Measurements from ENCODE around the gene SEPTIN3. TPM values are rescaled to one million over a fixed set of nuclear protein-coding genes. Genes with fewer than 3 reads are reported as not detected.

Gene SEPTIN3
- polyA plus RNA-seq, 1 donor from 2014 or later: 167 TPM

DNA sequence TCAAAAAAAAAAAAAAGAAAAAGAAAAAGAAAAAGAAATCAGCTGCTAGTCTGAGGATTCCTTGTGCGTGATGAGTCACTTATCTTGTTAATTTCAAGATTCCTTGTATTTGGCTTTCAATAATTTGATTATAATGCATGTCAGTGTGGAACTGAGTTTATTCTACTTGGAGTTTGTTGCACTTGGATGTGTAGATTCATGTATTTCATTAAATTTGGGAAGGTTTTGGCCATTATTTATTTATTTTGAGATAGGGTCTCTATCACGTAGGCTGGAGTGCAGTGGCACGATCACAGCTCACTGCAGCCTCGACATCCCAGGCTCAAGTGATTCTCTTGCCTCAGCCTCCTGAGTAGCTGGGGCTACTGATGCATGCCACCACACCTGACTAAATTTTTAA lies 44.1 kb downstream of the SEPTIN3 start:
- no peak overlapping the region for H3K9ac ChIP-seq (ENCODE audit: low read length)
- H4K20me1 ChIP-seq (ENCODE audit: insufficient read depth): no peaks in the 10 kb centered on the region
- H3F3A ChIP-seq (ENCODE audit: insufficient read depth, low read length, poor library complexity, severe bottlenecking): no peaks in the 10 kb centered on the region
- H3K27ac ChIP-seq (ENCODE audit: low read length): no peak overlapping the region
- H3K9me2 ChIP-seq (ENCODE audit: insufficient read depth, low read length): no peaks in the 10 kb centered on the region
- peaks cover 8% of the 10 kb centered on the region for H3K9me3 ChIP-seq (ENCODE audit: low read length)
- H2AFZ ChIP-seq (ENCODE audit: low read depth, low read length): no peak overlapping the region
- no peak overlapping the region for H3K4me2 ChIP-seq (ENCODE audit: low read length)
- H3K4me3 ChIP-seq (ENCODE audit: low read length): no peak overlapping the region
- no peaks in the 10 kb centered on the region for H3K36me3 ChIP-seq (ENCODE audit: insufficient read depth, low read length)
- no peaks in the 10 kb centered on the region for H3K79me2 ChIP-seq (replicated peaks; ENCODE audit: insufficient read depth, low read length)
- TF ChIP-seq MXI1 (conservative IDR thresholded peaks at IDR 0.05; ENCODE audit: poor library complexity, severe bottlenecking) (no peak), RAD21 (conservative IDR thresholded peaks at IDR 0.05) (no peak), CTCF (IDR thresholded peaks at IDR 0.05; ENCODE audit: poor library complexity, severe bottlenecking) (no peak), EZH2 (IDR thresholded peaks at IDR 0.05; ENCODE audit: borderline replicate concordance, insufficient read depth, low read length, poor library complexity, severe bottlenecking) (no peak), POLR2AphosphoS5 (IDR thresholded peaks at IDR 0.05) (no peak), TAF1 (IDR thresholded peaks at IDR 0.05; ENCODE audit: low read depth) (no peak)
- TF ChIP-seq, protein P1, sequence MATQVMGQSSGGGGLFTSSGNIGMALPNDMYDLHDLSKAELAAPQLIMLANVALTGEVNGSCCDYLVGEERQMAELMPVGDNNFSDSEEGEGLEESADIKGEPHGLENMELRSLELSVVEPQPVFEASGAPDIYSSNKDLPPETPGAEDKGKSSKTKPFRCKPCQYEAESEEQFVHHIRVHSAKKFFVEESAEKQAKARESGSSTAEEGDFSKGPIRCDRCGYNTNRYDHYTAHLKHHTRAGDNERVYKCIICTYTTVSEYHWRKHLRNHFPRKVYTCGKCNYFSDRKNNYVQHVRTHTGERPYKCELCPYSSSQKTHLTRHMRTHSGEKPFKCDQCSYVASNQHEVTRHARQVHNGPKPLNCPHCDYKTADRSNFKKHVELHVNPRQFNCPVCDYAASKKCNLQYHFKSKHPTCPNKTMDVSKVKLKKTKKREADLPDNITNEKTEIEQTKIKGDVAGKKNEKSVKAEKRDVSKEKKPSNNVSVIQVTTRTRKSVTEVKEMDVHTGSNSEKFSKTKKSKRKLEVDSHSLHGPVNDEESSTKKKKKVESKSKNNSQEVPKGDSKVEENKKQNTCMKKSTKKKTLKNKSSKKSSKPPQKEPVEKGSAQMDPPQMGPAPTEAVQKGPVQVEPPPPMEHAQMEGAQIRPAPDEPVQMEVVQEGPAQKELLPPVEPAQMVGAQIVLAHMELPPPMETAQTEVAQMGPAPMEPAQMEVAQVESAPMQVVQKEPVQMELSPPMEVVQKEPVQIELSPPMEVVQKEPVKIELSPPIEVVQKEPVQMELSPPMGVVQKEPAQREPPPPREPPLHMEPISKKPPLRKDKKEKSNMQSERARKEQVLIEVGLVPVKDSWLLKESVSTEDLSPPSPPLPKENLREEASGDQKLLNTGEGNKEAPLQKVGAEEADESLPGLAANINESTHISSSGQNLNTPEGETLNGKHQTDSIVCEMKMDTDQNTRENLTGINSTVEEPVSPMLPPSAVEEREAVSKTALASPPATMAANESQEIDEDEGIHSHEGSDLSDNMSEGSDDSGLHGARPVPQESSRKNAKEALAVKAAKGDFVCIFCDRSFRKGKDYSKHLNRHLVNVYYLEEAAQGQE (IDR thresholded peaks at IDR 0.05; ENCODE audit: borderline replicate concordance): no peak
- no peaks in the 10 kb centered on the region for H3K27me3 ChIP-seq (ENCODE audit: insufficient read depth, low read depth, low read length)

- Histone ChIP-seq H3K4me2 (ENCODE audit: low read length) (no peak overlapping the region), H3F3A (ENCODE audit: insufficient read depth, low read length, poor library complexity, severe bottlenecking) (no peaks in the 10 kb centered on the region), H3K9me3 (ENCODE audit: low read length) (no peaks in the 10 kb centered on the region), H3K36me3 (ENCODE audit: insufficient read depth, low read length) (no peaks in the 10 kb centered on the region), H2AFZ (ENCODE audit: low read depth, low read length) (no peak overlapping the region), H3K79me2 (replicated peaks; ENCODE audit: insufficient read depth, low read length) (no peaks in the 10 kb centered on the region), H3K4me3 (ENCODE audit: low read length) (no peak overlapping the region), H4K20me1 (ENCODE audit: insufficient read depth) (no peaks in the 10 kb centered on the region), H3K27ac (ENCODE audit: low read length) (no peak overlapping the region), H3K27me3 (ENCODE audit: insufficient read depth, low read depth, low read length) (no peaks in the 10 kb centered on the region), H3K9me2 (ENCODE audit: insufficient read depth, low read length) (no peaks in the 10 kb centered on the region), H3K9ac (ENCODE audit: low read length) (no peak overlapping the region)
- no peak for TF ChIP-seq POLR2AphosphoS5 (IDR thresholded peaks at IDR 0.05)
- no peak for TF ChIP-seq EZH2 (IDR thresholded peaks at IDR 0.05; ENCODE audit: borderline replicate concordance, insufficient read depth, low read length, poor library complexity, severe bottlenecking)
- no peak for TF ChIP-seq TAF1 (IDR thresholded peaks at IDR 0.05; ENCODE audit: low read depth)
- TF ChIP-seq RAD21 (conservative IDR thresholded peaks at IDR 0.05): no peak
- TF ChIP-seq SMC3 (conservative IDR thresholded peaks at IDR 0.05; ENCODE audit: poor library complexity): no peak
- TF ChIP-seq CTCF (IDR thresholded peaks at IDR 0.05; ENCODE audit: poor library complexity, severe bottlenecking): no peak
- no peak for TF ChIP-seq MXI1 (conservative IDR thresholded peaks at IDR 0.05; ENCODE audit: poor library complexity, severe bottlenecking)
- TF ChIP-seq EP300 (conservative IDR thresholded peaks at IDR 0.05; ENCODE audit: poor library complexity, severe bottlenecking): no peak
- TF ChIP-seq, protein P1 (IDR thresholded peaks at IDR 0.05; ENCODE audit: borderline replicate concordance): no peak
These were observed 46.9 kb downstream of the SEPTIN3 start for GRCh38 chr22:42016111-42016510.
